ENCODE results near the gene EAF1. TPM values are rescaled to one million over a fixed set of nuclear protein-coding genes. Genes with fewer than 3 reads are reported as not detected.

EAF1 gene
- total and polyA plus RNA-seq, 2 of the 8 experiments (the other 6 are each of a cell fraction or from before 2014, with no cell fraction given), result 13.9 to 26.8 TPM

- TF ChIP-seq EP300 (IDR thresholded peaks at IDR 0.05; ENCODE audit: borderline replicate concordance in 1 of 2, low read depth in 2 of 2, low read length in 2 of 2), result no peak
- TF ChIP-seq, protein P1, sequence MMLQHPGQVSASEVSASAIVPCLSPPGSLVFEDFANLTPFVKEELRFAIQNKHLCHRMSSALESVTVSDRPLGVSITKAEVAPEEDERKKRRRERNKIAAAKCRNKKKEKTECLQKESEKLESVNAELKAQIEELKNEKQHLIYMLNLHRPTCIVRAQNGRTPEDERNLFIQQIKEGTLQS (IDR thresholded peaks at IDR 0.05; ENCODE audit: insufficient read depth, low read depth, low read length), result no peak
- no peak for TF ChIP-seq FOSL1 (IDR thresholded peaks at IDR 0.05; ENCODE audit: insufficient read depth, low read depth, low read length)
- TF ChIP-seq CTBP2 (IDR thresholded peaks at IDR 0.05; ENCODE audit: borderline replicate concordance, insufficient read depth, insufficient read length, low read length), result no peak
Observed at GRCh38 chr3:15475161-15475560, 47.8 kb downstream of the EAF1 start (continued).

All from H1 (cell line).